CD14-positive monocyte (primary cell): ENCODE measurements around the gene LENEP. TPM values are rescaled to one million over a fixed set of nuclear protein-coding genes. Genes with fewer than 3 reads are reported as not detected.

Source experiments
- DNase-seq, 3 donors: peaks; one replicate each; pipeline ENCODE4 v3.0.0-alpha.2; 2011 to 2022
- H2AFZ ChIP-seq: 2 replicates; pipeline ENCODE4 v1.6.0; 2012; ENCODE audit warnings: mild to moderate bottlenecking, low read depth, low read length, inconsistent platforms; ENCODE audit not compliant: insufficient read depth, poor library complexity, severe bottlenecking
- H3K27ac ChIP-seq, 2 donors: 1 replicate in 1 of 2; 2 replicates in 1 of 2; pipeline ENCODE4 v1.5.1; 2012 to 2013; ENCODE audit warnings: low read length in 2 of 2, control low read depth in 1 of 2, inconsistent platforms in 1 of 2, low read depth in 1 of 2, mild to moderate bottlenecking in 1 of 2
- H3K27me3 ChIP-seq, 2 donors: one replicate each; pipeline versions ENCODE4 v1.6.0 to v1.6.1; 2011 to 2013; ENCODE audit warnings: low read length in 2 of 2; ENCODE audit not compliant: control insufficient read depth in 2 of 2, insufficient read depth in 2 of 2
- H3K36me3 ChIP-seq, 2 donors: replicated peaks in 1 of 2; 1 replicate in 1 of 2; 2 replicates in 1 of 2; pipeline versions ENCODE4 v1.5.1 to v1.6.1; 2012 to 2013; ENCODE audit warnings: low read length in 2 of 2, control low read depth in 1 of 2, inconsistent platforms in 1 of 2, mild to moderate bottlenecking in 1 of 2; ENCODE audit not compliant: insufficient read depth in 2 of 2, control insufficient read depth in 1 of 2
- H3K4me1 ChIP-seq, 2 donors: 1 replicate in 1 of 2; 2 replicates in 1 of 2; pipeline versions ENCODE4 v1.5.1 to v1.6.1; 2012 to 2013; ENCODE audit warnings: low read length in 2 of 2, control low read depth in 1 of 2, inconsistent platforms in 1 of 2, mild to moderate bottlenecking in 1 of 2, moderate library complexity in 1 of 2; ENCODE audit not compliant: insufficient read depth in 2 of 2, control insufficient read depth in 1 of 2
- H3K4me2 ChIP-seq: replicated peaks from 2 replicates; pipeline ENCODE3; 2012; ENCODE audit warnings: low read length, moderate library complexity, mild to moderate bottlenecking; ENCODE audit not compliant: poor library complexity, severe bottlenecking; ENCODE audit errors: extremely low read depth
- H3K4me3 ChIP-seq, 3 experiments: fragments of 200-600 bp in 1 of 3; sonication (generic) in 1 of 3; replicated peaks in 1 of 3; 1 replicate in 2 of 3; 2 replicates in 1 of 3; pipeline ENCODE4 v1.5.1; 2011 to 2013; ENCODE audit warnings: low read length in 3 of 3, mild to moderate bottlenecking in 3 of 3, control low read depth in 2 of 3, low read depth in 2 of 3, inconsistent platforms in 1 of 3, moderate library complexity in 1 of 3
- H3K79me2 ChIP-seq: 2 replicates; pipeline ENCODE4 v1.6.0; 2012; ENCODE audit warnings: mild to moderate bottlenecking, control low read depth, inconsistent platforms, low read length, moderate library complexity; ENCODE audit not compliant: insufficient read depth
- H3K9ac ChIP-seq: 2 replicates; pipeline ENCODE4 v1.6.0; 2017; ENCODE audit warnings: low read length, mild to moderate bottlenecking; ENCODE audit not compliant: insufficient read depth, poor library complexity, severe bottlenecking
- H3K9me3 ChIP-seq, 2 donors: replicated peaks in 1 of 2; 1 replicate in 1 of 2; 2 replicates in 1 of 2; pipeline versions ENCODE4 v1.5.1 to v1.6.1; 2012 to 2013; ENCODE audit warnings: low read length in 2 of 2, control low read depth in 1 of 2; ENCODE audit not compliant: control insufficient read depth in 1 of 2, insufficient read depth in 1 of 2
- H4K20me1 ChIP-seq: 2 replicates; pipeline ENCODE4 v1.6.0; 2012; ENCODE audit warnings: mild to moderate bottlenecking, low read length, control low read depth, moderate library complexity; ENCODE audit not compliant: insufficient read depth
- H3K27ac Mint-ChIP-seq, 7 donors: one replicate each; pipeline ENCODE4 v1.8.0; 2020; ENCODE audit warnings: mild to moderate bottlenecking in 7 of 7, mixed read lengths in 7 of 7, moderate library complexity in 6 of 7, inconsistent platforms in 2 of 7
- H3K27me3 Mint-ChIP-seq, 3 donors: one replicate each; pipeline ENCODE4 v1.8.0; 2021 to 2022; ENCODE audit warnings: low read depth in 3 of 3, mild to moderate bottlenecking in 3 of 3, mixed read lengths in 3 of 3, moderate library complexity in 3 of 3, inconsistent platforms in 1 of 3
- H3K36me3 Mint-ChIP-seq, 2 donors: one replicate each; pipeline ENCODE4 v1.8.0; 2020; ENCODE audit warnings: mixed read lengths in 2 of 2, inconsistent platforms in 1 of 2, mild to moderate bottlenecking in 1 of 2
- H3K4me1 Mint-ChIP-seq: one replicate; pipeline ENCODE4 v1.8.0; 2020; ENCODE audit warnings: mild to moderate bottlenecking, mixed read lengths
- H3K4me3 Mint-ChIP-seq, 2 donors: one replicate each; pipeline ENCODE4 v1.8.0; 2020; ENCODE audit warnings: mild to moderate bottlenecking in 2 of 2, mixed read lengths in 2 of 2, moderate library complexity in 1 of 2
- H3K9me3 Mint-ChIP-seq, 7 donors: one replicate each; pipeline ENCODE4 v1.8.0; 2020 to 2022; ENCODE audit warnings: mixed read lengths in 7 of 7, mild to moderate bottlenecking in 6 of 7, moderate library complexity in 6 of 7, inconsistent platforms in 2 of 7
- WGBS: methylation state at CpG from one replicate; pipeline ENCODE4 v1.1.5; 2013; ENCODE audit warnings: missing lambda C conversion rate; ENCODE audit not compliant: insufficient coverage; 5-methylcytosine and 5-hydroxymethylcytosine counted together
- intact Hi-C, 2 donors: fragments of 100-400 bp; cut with micrococcal nuclease; formaldehyde crosslinking; loops; one replicate each; pipeline versions ENCODE4 v1.15.0 to v1.15.1; 2023
- polyA plus RNA-seq, 3 donors: library from polyadenylated mRNA; depleted of rRNA in 1 of 3; unstranded in 2 of 3; stranded (reverse) in 1 of 3; fragments of 300-500 nt in 2 of 3; fragments of >200 nt in 1 of 3; fragmentation: Illumina TruSeq in 2 of 3; gene quantifications; 1 replicate in 2 of 3; 2 replicates in 1 of 3; pipeline ENCODE4 v1.2.3, GENCODE V29; 2012 to 2021
- TF ChIP-seq, protein P1 (sequence below): fragments of 200-600 bp; IDR thresholded peaks from one replicate; pipeline ENCODE4 v1.8.0; 2022; ENCODE audit warnings: antibody characterized with exemption, mild to moderate bottlenecking

Gene LENEP
- polyA plus RNA-seq, 3 donors: not detected

DNA sequence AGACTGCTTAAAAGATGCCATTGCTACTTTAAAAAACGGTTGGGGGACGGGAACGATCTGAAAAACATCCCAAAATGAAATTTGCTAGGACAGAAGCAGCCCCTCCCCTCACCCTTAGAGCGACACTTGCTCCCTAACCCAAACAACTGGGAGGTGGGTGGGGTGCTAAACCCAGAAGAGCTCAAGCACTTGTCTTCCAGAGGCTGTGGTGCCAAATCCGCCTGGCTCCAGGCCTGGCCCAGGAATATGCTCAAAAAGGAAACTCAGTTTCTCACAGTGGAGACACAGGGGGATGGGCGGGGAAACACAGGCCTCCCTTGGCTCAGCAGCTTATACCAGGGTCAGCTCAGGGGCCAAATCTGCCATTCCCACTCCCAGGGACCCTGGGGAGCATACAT is 36.8 kb upstream of the LENEP start:
- no peaks in the 10 kb centered on the region for H3K9me3 ChIP-seq
- H3K4me3 Mint-ChIP-seq: peak overlapping the region; percentile 94 to 99
- peaks cover 55% of the 10 kb centered on the region for H4K20me1 ChIP-seq
- intact Hi-C loops: no loop called here
- no peaks in the 10 kb centered on the region for H3K9me3 Mint-ChIP-seq
- H3K27ac ChIP-seq: peak overlapping the region in 1 of 2 donors; percentile 76
- H3K36me3 ChIP-seq: peaks cover 14 to 22% of the 10 kb centered on the region in 2 donors
- peak overlapping the region in 6 of 7 donors; percentile 10 to 99 (median 92) for H3K27ac Mint-ChIP-seq
- H3K4me3 ChIP-seq: peak overlapping the region; percentile 79 to 93 (median 82)
- H3K27me3 ChIP-seq: no peaks in the 10 kb centered on the region
- peaks cover 13 to 20% of the 10 kb centered on the region in 2 donors for H3K36me3 Mint-ChIP-seq
- DNase-seq: no peak
- H3K4me1 Mint-ChIP-seq: peaks cover 66% of the 10 kb centered on the region
- H3K4me2 ChIP-seq: peak overlapping the region; percentile 84
- H3K79me2 ChIP-seq: peaks cover 60% of the 10 kb centered on the region
- TF ChIP-seq, protein P1, sequence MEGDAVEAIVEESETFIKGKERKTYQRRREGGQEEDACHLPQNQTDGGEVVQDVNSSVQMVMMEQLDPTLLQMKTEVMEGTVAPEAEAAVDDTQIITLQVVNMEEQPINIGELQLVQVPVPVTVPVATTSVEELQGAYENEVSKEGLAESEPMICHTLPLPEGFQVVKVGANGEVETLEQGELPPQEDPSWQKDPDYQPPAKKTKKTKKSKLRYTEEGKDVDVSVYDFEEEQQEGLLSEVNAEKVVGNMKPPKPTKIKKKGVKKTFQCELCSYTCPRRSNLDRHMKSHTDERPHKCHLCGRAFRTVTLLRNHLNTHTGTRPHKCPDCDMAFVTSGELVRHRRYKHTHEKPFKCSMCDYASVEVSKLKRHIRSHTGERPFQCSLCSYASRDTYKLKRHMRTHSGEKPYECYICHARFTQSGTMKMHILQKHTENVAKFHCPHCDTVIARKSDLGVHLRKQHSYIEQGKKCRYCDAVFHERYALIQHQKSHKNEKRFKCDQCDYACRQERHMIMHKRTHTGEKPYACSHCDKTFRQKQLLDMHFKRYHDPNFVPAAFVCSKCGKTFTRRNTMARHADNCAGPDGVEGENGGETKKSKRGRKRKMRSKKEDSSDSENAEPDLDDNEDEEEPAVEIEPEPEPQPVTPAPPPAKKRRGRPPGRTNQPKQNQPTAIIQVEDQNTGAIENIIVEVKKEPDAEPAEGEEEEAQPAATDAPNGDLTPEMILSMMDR: no peak
- H3K4me1 ChIP-seq: peaks cover 41 to 59% of the 10 kb centered on the region in 2 donors
- peaks cover 0 to 3% (median 1%) of the 10 kb centered on the region in 3 donors for H3K27me3 Mint-ChIP-seq
- peak overlapping the region; percentile 42 for H3K9ac ChIP-seq
- H2AFZ ChIP-seq: peak overlapping the region; percentile 79
- WGBS: 40% methylated on average over 5 of the region's 6 CpGs

DNA sequence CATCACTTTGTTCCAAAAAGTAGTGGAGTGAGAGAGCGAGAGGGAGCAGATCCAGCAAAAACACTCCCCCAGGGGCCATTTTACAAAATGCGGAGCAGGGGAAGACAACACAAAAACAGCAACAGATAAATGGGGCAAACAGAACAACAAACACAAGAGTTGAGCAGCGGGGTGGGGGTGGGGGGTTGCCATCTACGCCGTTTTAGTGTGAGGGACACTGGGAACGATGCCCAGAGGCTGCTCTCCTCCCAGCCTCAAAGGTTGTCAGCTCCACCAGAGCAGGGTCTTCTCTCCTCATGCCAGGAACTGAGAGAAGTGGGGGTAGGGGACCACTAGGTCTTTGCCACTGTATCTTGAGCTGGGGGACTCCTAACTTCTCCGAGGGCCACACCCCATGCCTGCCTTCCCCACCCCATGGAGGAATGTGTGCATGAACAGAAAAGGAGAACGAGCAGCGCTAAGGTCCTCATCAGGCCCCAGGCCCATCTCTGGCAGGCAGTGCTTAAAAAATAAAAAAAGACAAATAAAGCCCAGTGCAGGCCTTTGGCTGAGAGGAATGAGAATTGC is 36.2 kb upstream of the LENEP start:
- Mint-ChIP-seq H3K4me1 (peaks cover 62% of the 10 kb centered on the region), H3K36me3 (peaks cover 13 to 20% of the 10 kb centered on the region in 2 donors), H3K27ac (peak overlapping the region in 2 of 7 donors; percentile 10 to 50), H3K27me3 (peaks cover 0 to 3% (median 1%) of the 10 kb centered on the region in 3 donors), H3K9me3 (no peaks in the 10 kb centered on the region), H3K4me3 (no peak overlapping the region)
- Histone ChIP-seq H3K79me2 (peaks cover 57% of the 10 kb centered on the region), H3K27ac (no peak overlapping the region), H3K4me1 (peaks cover 41 to 57% of the 10 kb centered on the region in 2 donors), H3K4me3 (no peak overlapping the region), H3K36me3 (peaks cover 13 to 19% of the 10 kb centered on the region in 2 donors), H3K27me3 (no peaks in the 10 kb centered on the region), H3K9me3 (no peaks in the 10 kb centered on the region), H4K20me1 (peaks cover 49% of the 10 kb centered on the region), H3K9ac (no peak overlapping the region), H2AFZ (no peak overlapping the region), H3K4me2 (no peak overlapping the region)
- WGBS: no CpG with 5 or more reads among the region's 9 CpGs
- no peak for DNase-seq
- TF ChIP-seq, protein P1: no peak
- intact Hi-C loops: no loop called here
